Ammon's horn (tissue), 1 donor: ENCODE results near the gene FRMD1.
A peak's percentile ranks its signal among the peaks of the same experiment; 100 is the strongest.

Experiments
- DNase-seq: peaks from one replicate; pipeline ENCODE4 v3.0.0-alpha.2; 2016; ENCODE audit warnings: low spot score

FRMD1 gene

GRCh38 chr6:168055696-168056489, 23.1 kb downstream of the FRMD1 start:
- DNase-seq: no peak

GRCh38 chr6:168054765-168055560, 24.0 kb downstream of the FRMD1 start:
- no peak for DNase-seq

- DNase-seq: no peak
Measured at GRCh38 chr6:168053957-168054471, 25.0 kb downstream of the FRMD1 start.

- DNase-seq: no peak
Measured at GRCh38 chr6:168053086-168053956, 25.7 kb downstream of the FRMD1 start.

DNA sequence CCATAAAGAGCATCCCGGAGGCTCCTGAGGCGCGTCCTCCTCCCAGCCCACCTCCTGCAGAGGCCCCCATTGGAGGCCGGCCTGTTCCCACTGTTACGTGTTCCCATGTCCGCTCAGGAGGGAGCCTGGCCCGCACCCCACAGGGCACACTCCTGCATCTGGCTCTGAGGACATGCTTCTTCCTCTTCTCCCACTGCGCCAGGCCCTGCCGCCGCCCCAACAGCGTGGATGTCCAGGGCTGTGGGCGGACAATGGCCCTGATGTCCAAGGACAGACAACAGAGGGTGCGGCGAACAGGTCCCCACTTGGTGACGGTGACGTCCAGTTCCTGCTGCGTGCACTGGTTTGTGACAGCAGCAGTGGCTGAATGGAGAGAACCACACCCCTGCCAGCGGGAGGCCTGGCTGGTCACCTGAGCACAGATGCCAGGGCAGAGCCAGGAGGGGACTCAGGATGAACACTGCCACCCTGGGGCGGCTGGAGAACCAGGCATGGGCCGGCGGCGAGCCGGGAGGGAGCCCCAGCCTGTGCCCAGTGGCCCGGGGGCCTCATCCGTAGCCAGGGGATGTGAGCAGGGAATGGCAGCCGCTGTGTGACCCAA, 26.6 kb downstream of the FRMD1 start:
- DNase-seq: no peak

- DNase-seq: no peak
Measured at GRCh38 chr6:168051648-168052047, 27.4 kb downstream of the FRMD1 start.

- peak; percentile 42 for DNase-seq
Measured at GRCh38 chr6:168050881-168051586, 28.0 kb downstream of the FRMD1 start.

GRCh38 chr6:168050225-168050880, 28.7 kb downstream of the FRMD1 start:
- no peak for DNase-seq

DNA sequence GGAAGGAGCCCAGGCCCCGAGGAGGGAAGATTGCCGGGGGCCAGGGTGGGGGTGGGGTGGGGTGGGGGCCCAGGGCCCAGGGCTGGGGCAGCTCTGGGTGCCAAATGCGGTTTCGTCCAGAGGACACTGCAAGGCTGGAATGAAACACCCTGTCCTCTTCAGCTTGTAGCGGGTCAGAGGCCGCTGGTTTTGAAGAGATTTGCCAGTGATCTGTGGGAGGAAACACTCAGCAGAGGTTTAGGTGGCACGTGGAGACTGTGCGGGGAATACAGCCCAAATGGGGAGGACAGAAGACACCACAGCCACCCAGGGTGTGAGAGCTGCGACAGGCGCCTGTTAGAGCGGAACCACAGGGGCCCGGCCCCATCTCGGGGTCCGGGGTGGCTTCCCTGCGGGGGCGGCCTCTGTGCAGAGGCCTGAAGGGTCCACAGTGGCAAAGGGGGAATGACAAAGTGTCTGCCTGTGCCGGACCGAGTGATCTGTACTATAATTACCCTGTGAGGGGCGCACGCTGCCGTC, 29.2 kb downstream of the FRMD1 start:
- DNase-seq: no peak

DNA sequence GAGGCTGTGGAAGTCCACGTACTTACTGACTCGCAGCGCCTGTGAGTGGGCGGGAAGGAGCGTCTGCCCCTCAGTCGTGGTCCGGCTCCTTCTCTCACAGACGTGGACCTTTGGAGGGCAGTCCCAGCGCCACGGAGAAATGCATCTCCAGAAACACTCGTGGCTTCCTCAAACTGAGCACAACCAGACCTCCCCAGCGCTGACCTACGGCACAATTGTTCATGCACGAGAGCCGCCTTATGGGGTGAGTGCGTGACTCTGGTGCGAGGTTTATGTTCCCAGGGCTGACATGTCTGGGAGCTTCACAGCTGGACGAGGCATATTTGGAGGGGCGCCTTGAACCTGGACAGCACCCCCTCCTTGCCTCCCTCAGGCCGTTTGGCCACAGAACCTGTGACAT, 29.7 kb downstream of the FRMD1 start:
- no peak for DNase-seq

- no peak for DNase-seq
Measured at GRCh38 chr6:168048724-168049025, 30.3 kb downstream of the FRMD1 start.

DNA sequence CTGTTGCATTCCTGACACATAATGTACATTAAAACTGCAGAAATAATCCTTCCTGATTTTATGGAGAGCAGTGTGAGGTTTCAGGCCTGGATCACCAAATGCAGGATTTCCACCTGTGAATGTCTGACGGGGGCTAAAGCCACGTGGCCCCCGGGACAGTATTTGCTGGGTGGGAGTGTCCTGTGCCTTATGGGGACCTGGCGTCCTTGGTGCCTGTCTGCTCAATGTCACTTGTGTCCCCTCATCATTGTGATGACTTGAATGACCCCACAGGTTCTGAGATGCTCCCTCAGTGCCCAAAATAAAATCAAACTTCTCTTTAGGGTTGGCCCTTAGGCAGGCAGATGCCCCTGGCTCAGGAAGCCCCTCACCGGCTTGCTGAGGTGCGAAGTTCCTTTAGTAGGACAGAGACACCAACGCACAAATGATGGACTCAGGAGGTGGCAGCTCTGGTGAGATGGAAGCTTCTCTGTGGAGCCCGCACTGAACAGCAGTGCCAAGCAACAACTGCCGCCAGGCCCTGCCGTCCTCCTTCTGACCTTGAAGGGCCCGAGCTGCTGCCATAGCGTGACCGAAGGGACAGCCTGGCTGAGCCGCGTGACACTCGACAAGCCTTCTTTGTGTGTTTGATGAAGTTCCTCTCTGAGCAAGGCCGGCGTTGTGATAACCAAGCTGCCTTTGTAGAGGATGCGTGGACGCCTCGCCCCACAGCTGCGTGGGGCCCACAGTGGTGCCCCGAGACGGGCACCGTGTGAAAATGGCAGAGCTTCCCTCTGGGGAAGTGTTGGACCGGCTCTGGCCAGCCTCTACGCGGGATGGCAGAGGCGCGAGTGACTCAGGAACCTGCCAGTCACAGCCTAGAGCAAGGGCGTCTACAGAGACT, 30.9 kb downstream of the FRMD1 start:
- DNase-seq: peak; percentile 92

- no peak for DNase-seq
Measured at GRCh38 chr6:168046696-168047095, 32.3 kb downstream of the FRMD1 start.

DNA sequence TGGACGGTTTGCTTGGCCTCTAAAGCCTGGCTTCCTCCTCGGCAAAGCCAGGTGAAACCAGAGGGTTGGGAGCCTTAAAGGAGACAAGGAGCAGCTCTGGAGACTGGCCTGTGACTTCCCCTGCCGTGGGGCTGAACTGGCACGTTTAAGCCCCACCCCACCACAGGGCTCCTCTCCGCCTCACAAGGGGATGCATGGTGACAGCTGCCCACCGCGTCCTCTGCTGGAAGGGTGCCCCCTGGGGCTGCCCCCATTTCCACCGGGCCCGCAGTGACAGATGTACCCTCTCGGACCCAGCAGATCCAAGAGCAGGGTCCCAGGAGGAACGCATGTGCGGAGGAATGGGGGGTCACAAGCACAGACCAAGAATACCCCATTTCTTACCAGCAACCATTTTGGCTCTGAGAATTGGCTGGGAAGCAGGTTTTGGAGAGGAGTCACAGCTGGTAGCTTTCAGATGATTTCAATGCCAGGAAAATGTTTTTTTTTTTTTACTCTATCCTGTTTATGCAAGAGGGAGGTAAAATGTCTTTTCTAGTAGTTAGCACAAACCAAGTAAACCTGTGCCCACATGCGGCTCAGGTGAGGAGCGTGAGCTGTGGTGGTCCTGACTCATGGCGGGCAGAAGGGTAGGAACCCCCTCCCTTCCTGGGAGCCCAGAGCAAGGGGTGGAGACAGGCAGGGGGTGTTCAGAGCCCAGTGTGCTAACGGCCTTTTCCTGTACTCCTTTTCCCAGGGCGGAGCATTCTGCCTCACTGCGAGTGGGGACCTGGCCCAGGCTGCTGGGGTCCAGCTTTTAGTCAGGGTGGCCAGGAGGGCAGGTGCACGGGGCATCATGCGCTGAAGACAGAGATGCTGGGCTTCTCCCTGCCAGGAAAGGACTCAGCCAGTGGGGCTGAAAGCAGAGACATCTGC, 33.0 kb downstream of the FRMD1 start:
- DNase-seq: no peak

DNA sequence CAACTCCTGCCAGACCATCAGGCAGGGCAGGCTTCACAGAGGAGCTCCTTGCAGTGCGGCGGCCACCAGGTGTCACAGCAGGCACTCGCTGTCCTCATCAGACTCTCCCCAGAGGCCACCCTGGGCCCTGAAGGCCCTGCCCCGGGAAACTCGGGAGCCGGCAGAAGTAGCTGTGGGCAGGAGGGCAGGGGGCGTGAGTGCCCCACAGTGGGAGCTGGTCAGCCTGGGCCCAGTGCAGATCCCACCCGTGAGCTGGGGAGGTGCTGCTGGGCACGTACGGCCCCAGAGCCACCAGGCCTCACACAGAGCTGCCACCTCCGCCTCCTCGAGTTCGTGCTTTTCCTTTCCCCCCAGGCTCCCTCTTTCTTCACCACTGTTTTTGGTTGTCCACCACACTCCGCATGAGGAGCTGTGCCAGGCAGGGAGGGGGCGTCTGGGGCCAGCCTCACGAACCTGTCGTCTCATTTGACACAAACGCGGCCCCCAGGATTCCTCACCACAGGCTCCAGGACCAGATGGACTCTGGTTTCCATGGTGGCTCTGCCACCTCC, 33.8 kb downstream of the FRMD1 start:
- no peak for DNase-seq

GRCh38 chr6:168044521-168045130, 34.4 kb downstream of the FRMD1 start:
- DNase-seq: no peak

DNA sequence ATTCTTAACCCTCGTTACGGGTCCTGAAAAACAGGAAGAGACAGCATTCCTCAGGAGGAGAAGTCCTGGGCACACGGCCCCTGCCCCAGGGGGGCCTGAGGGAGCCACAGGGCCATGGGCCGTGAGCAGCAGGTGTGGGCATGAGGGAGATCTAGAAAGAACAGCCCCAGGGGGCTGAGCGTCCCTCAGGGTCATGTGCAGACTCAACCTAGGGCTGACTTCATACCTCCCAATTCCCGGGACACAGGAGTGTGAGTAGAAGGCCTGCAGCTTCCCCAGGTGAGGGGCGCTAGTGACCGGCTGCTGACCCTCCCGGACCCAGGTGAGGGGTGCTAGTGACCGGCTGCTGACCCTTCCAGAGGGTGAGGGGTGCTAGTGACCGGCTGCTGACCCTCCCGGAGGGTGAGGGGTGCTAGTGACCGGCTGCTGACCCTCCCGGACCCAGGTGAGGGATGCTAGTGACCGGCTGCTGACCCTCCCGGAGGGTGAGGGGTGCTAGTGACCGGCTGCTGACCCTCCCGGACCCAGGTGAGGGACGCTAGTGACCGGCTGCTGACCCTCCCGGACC, 35.1 kb downstream of the FRMD1 start:
- DNase-seq: no peak
